ENCODE data around the gene SLC26A8.
"Not testable (repeated sequence)": the region's sequence is repeated elsewhere in the genome, so short reads cannot be mapped to it uniquely, and the experiment has no call there.

The SLC26A8 gene

GRCh38 chr6:36050947-36051710 lies 26.7 kb upstream of the SLC26A8 start:
- no peak for DNase-seq

- DNase-seq, result no peak
Measured at GRCh38 chr6:36050305-36050704, 25.9 kb upstream of the SLC26A8 start.

DNA sequence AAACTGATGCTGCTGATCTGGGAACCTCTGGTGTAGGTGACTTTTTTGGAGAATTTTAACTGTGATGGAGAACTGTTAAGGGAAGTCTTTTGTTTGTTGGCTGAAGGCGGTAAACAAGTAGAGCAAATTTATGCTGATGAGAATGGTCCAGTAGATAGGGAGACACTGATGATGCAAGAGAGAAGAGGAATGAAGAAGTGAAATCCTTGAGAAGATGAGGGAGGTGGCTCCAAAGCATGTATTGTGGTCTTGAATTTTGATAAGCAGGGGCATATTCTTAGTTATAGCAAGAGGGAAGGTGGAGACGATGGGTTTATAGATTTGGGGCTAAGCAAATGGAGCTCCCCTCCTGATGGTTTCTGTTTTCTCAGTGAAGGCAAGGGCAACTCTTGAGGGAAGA lies 25.1 kb upstream of the SLC26A8 start:
- no peak for DNase-seq

DNA sequence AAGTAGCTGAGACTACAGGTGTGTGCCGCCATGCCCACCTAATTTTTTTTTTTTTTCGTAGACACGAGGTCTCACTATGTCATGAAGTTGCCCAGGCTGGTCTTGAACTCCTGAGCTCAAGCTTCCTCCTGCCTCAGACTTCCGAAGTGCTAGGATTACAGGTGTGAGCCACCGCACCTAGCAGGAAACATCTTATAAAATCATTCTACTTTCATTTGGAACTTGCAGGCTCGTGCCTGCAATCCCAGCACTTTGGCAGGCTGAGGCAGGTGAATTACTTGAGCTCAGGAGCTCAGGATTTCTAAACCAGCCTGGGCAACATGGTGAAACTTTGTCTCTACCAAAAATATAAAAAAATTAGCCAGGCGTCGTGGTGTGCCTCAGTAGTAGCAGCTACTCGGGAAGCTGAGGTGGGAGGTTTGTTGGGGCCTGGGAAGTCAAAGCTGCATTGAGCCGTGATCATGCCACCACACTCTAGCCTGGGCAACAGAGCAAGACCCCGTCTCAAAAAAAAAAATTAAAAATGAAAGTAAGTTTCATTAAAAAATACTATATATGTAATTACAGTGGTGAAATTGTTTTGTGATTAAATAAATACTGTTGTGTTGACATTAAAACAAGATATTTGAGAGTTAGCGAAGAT lies 18.3 kb upstream of the SLC26A8 start:
- DNase-seq, result no peak

GRCh38 chr6:36040958-36041357 lies 16.5 kb upstream of the SLC26A8 start:
- DNase-seq, result no peak

DNA sequence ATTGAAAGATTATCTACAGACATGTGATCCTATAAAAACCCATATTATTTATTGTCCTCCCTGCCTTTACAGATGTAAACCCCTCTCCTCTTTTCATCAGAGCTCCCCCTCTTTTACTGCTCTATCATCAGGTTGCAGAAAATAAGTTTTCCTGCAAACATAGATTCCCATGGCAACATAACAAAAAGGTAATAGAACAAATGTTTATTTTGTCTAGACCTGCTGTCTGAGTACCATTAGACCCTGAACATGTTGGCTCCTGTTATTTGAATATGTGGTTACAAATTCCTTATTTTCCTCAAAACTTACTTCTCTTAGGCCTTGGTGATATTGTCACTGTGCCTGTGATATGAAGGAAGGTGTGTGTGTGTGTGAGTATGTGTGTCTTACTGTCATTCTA lies 14.7 kb upstream of the SLC26A8 start:
- no peak for DNase-seq

DNA sequence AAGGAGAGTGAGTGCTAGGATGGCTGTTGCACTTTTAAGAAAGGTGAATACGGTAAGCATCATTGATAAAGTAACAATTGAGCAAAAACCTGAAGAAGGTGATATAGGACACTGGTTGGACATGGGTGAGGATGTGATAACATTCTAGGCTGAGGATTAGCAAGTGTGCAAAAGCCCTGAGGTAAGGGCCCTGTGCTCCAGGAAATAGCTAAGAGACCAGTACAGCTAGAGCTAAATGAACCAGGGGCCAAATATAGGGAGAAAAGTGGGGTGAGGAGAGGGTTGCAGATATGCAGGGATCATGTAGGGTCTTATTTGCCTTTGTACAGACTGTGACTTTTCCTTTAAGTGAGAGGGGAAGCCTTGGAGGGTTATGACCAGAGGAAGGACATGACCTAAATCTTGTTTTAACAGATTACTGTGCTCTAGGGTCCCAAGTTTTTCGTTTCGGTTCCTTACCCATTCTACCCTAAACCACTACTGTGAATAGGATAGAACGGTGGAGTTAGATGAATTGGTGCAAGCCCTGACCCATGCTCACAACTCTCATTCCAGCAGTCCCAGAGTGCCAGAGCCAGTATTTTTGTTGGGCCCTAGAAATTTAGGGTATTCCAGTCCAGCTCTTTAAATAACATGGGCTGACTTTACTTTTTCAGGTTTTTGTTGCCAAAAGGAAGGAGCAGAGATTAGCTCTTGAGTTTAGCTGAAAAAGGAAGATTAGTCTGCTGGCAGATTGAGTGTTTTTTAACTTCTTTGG lies 13.9 kb upstream of the SLC26A8 start:
- DNase-seq, result no peak

- DNase-seq, result no peak
Measured at GRCh38 chr6:36035225-36035624, 10.8 kb upstream of the SLC26A8 start.

DNA sequence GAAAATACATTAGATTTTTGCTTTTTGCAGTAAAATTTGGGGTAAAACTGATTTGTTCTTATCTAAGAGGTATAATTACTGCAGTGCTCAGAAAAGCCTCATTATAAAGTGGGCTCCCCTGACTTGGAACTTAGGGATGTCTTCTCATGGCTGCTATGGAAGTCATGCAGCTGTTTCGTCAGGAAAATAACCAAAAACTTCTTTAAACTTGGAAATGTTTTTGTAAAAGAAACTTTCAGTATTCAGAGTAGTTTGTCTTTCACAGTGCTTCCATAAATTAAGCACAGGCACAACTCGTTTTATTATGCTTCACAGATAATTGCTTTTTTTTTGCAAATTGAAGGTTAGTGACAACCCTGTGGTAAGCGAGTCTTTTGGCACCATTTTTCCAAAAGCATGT lies 10.0 kb upstream of the SLC26A8 start:
- no peak for DNase-seq

DNA sequence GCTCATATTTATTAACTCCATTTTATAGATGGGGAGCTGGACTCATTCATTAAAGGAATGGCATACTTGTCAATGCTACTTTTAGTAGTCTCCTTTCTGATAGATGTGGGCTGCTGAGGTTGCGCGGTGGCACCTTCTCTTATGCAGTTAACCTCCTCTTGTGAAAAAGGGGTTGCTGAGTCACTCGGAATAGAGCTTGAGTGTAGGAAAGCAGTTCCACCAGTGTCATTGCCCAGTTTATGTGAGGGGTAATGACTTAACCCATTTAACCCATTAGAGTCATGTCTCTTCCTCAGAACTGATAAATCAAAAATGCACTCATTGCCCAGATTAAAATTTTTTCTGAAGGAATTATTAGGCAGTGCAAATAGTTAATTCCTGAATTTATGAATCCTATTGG lies 9.5 kb upstream of the SLC26A8 start:
- DNase-seq, result no peak

DNA sequence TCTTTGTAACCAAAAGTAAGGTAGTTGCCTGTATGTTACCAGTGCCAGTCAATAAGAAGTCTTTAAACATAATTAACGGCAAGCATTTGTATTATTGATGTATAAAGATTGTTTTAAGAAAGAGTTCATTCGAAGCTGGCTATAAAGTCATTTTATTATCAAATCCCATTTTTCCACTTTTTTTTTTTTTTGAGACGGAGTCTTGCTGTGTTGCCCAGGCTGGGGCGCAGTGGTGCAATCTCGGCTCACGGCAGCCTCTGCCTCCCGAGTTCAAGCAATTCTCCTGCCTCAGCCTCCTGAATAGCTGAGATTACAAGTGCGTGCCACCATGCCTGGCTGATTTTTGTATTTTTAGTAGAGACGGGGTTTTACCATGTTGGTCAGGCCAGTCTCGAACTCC lies 8.7 kb upstream of the SLC26A8 start:
- not testable (repeated sequence) for DNase-seq

GRCh38 chr6:36032261-36032660 lies 7.8 kb upstream of the SLC26A8 start:
- no peak for DNase-seq

DNA sequence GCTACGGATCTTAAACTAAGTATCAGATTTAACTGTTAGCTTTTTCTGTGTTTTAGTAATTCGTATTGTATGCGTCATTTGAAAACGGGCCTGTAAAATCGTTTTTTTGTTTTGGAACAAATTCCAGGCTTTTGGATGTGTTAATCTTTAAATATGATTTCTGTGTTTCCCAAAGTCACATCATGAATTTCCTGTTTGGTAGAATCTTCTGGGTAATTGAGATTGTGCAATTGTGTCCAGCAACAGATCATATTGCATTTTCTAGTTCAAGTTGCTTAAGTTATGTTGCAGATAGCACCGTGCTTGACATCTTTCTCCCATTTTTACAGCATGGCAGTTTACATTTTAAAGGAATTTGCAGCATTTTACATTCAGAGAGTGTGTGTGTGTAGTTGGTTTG lies 5.0 kb upstream of the SLC26A8 start:
- DNase-seq, result no peak

DNA sequence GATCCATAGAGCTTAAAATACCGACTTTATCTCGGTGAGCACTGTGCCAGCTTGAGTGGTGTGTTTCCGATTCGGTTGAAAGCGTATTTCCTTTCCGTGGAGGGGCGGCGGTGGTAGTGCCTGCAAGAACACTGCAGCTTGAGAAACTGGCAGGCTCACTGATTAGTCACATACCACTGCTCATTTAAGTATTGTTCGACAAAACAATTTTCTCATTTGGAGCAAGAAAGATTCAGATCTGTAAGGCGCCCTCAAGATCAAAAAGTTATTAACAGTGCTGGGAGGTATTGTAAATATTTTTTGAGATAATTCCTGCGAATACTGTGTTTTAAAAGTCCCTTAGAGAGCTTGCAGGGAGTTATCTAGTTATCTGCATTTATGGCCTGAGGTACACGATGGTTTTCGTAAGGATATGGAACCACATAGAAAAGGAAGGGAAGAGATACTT lies 4.5 kb upstream of the SLC26A8 start:
- DNase-seq, result no peak

GRCh38 chr6:36028088-36028876 lies 3.8 kb upstream of the SLC26A8 start:
- no peak for DNase-seq

DNA sequence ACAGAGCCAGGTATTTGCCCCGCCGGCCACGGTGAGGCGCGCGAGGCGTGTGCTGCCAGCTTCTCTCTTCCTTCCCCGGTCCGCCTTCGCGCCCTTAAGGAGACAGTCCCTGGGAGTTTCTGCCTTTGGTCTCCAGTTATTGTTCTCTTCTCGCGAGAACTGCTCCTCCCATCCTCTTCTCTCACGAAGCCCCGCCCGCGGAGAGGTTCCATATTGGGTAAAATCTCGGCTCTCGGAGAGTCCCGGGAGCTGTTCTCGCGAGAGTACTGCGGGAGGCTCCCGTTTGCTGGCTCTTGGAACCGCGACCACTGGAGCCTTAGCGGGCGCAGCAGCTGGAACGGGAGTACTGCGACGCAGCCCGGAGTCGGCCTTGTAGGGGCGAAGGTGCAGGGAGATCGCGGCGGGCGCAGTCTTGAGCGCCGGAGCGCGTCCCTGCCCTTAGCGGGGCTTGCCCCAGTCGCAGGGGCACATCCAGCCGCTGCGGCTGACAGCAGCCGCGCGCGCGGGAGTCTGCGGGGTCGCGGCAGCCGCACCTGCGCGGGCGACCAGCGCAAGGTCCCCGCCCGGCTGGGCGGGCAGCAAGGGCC lies 3.2 kb upstream of the SLC26A8 start, which contains the start of gene MAPK14:
Gene MAPK14, plus strand, starts transcription at position 308 of the 587 bp plus-strand sequence. CDS start 350 bp downstream, outside the sequence.
- DNase-seq, result peak; percentile 99

DNA sequence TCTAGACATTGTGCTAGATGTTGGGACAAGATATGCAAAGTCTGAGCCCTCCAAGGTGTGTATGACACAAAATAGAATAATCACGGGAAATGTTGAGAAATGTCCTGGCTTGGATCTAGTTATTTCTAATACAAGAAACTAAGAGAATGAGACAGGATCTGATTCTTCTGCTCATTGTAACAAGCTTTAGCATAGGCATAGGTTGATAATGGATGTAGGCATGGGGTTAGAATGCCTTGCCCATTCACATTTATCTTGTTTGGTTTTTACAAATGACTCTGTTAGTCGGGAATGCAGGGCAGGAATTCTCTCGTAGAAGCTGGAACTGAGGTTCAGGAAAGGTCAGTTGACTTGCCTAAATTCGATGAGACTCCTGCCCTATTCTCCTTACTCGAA lies 1.5 kb upstream of the SLC26A8 start:
- no peak for DNase-seq

- no peak for DNase-seq
Measured at GRCh38 chr6:36025260-36025931, 955 bp upstream of the SLC26A8 start.

- no peak for DNase-seq
Measured at GRCh38 chr6:36020154-36020553, 4.3 kb downstream of the SLC26A8 start.

DNA sequence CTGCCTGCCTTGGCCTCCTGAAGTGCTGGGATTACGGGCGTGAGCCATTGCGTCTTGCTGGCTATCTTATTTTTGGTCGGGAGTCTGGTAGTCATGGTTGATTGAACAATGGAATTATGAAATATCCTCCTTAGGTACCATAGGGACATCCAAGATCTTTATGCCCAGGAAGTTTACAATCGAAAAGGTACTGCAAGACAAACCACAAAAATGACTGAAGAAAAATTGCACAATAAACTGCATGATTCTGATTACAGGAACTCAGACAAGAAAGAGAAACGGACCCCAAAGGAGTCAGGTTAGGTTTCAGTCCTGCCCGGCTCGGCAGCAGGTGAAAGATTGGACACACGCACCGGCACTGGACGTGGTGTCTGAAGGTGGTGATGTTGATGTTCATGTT lies 5.3 kb downstream of the SLC26A8 start:
- DNase-seq, result no peak

DNA sequence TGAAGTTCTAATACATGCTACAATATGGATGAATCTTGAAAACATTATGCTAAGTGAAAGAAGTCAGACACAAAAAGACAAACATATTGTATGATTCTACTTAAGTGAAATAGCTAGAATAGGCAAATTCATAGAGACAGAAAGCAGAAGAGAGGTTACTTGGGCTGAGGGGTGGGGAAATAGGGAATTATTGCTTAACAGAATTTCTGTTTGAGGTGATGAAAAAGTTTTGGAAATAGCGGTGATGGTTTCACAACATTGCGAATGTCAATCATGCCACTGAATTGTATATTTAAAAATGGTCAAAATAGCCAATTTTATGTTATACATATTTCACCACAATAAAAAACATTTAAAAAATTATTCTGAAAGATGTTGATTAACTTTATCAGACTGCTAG lies 6.1 kb downstream of the SLC26A8 start:
- no peak for DNase-seq

- DNase-seq, result no peak
Measured at GRCh38 chr6:36015666-36016065, 8.8 kb downstream of the SLC26A8 start.

Data from cerebellar nuclear complex (tissue), 1 donor.